Pancreas (tissue), 10 donors: ENCODE results near the gene LCK. TPM values are rescaled to one million over a fixed set of nuclear protein-coding genes. Genes with fewer than 3 reads are reported as not detected.
A peak's percentile ranks its signal among the peaks of the same experiment; 100 is the strongest.

Experiments used
- ATAC-seq, 4 donors: fragments of 200-7000 bp; cut with Tn5 transposase; one replicate each; pipeline versions ENCODE4 v1.8.0 to v1.9.1; 2020; ENCODE audit warnings: mild to moderate bottlenecking in 4 of 4, moderate library complexity in 4 of 4
- DNase-seq, 6 donors: peaks; one replicate each; pipeline ENCODE4 v3.0.0-alpha.2; 2020
- FAIRE-seq: peaks from 2 replicates; lab custom pipeline; 2012; peaks lifted over from hg19 to GRCh38; lab: Jason Lieb, UNC
- H3K27ac ChIP-seq, 4 donors: fragments of 200-600 bp; sonication (generic); 1 replicate in 3 of 4; 2 replicates in 1 of 4; pipeline versions ENCODE4 v1.5.0 to v1.8.0; 2020
- H3K27me3 ChIP-seq, 4 donors: fragments of 200-600 bp; one replicate each; pipeline ENCODE4 v1.8.0; 2021
- H3K36me3 ChIP-seq, 3 donors: fragments of 200-600 bp; sonication (generic) in 1 of 3; one replicate each; pipeline versions ENCODE4 v1.5.0 to v1.8.0; 2020 to 2021
- H3K4me1 ChIP-seq, 3 donors: fragments of 200-600 bp; one replicate each; pipeline ENCODE4 v1.8.0; 2021
- H3K4me3 ChIP-seq, 4 donors: fragments of 200-600 bp; sonication (generic) in 2 of 4; one replicate each; pipeline versions ENCODE4 v1.5.0 to v1.8.0; 2020 to 2021
- H3K9me3 ChIP-seq, 4 donors: fragments of 200-600 bp; one replicate each; pipeline ENCODE4 v1.8.0; 2021
- CTCF ChIP-seq, 4 donors: fragments of 200-600 bp; sonication (generic) in 3 of 4; IDR thresholded peaks; one replicate each; pipeline versions ENCODE4 v1.5.0 to v1.8.0; 2021; ENCODE audit warnings: antibody characterized with exemption in 4 of 4
- WGBS, 2 donors: extraction: QIAGEN DNeasy Blood & Tissue Kit; methylation state at CpG; one replicate each; pipeline ENCODE4 v1.1.7; 2013; 5-methylcytosine and 5-hydroxymethylcytosine counted together
- intact Hi-C, 3 donors: fragments of 100-400 bp; cut with DNase I; formaldehyde crosslinking; loops; one replicate each; pipeline versions ENCODE4 v1.11.1 to v1.14.2; 2022
- polyA plus RNA-seq, 2 donors: library from polyadenylated mRNA; stranded (reverse); fragments of 200-250 nt; gene quantifications; one replicate each; pipeline ENCODE4 v1.2.3, GENCODE V29; 2013
- total RNA-seq, 6 donors: library from RNA; stranded (reverse); fragmentation: NEBNext Ultra II Directional in 4 of 6; extraction: Animal tissue kit (Norgen Biotek cat#: 25700) in 4 of 6; gene quantifications; one replicate each; pipeline versions ENCODE4 v1.2.1 to v1.2.4, GENCODE V29; 2021 to 2023
- donor health status: healthy with polysubstance abuse.
- donor health status: DM: no; HTN: no; CAD: no; lungs with moderate emphysema.
- donor health status: DM: no; HTN: no; CAD: no.
- donor health status: control.
- donor health status: control.
- donor health status: Bipolar disorder and iron deficiency.
- donor health status: DM: yes; HTN: yes; CAD: no.
- donor health status: DM: no; HTN: no; CAD: no.
- donor health status: DM: no; HTN: no; CAD: no.
- donor health status: DM: yes; HTN: yes; CAD: no.

The LCK gene
- total and polyA plus RNA-seq, 8 donors, result 0.09 to 1.6 (median 0.85) TPM

- H3K9me3 ChIP-seq, result no peaks in the 10 kb centered on the region
- no peak overlapping the region for H3K4me3 ChIP-seq
- no peak for DNase-seq
- no peak for ATAC-seq
- H3K27me3 ChIP-seq, result no peaks in the 10 kb centered on the region
- H3K36me3 ChIP-seq, result no peaks in the 10 kb centered on the region
- intact Hi-C loops, result no loop called here
- FAIRE-seq, result no peak
- H3K4me1 ChIP-seq, result peaks cover 0 to 10% (median 0%) of the 10 kb centered on the region in 3 donors
- TF ChIP-seq CTCF (IDR thresholded peaks at IDR 0.05), result no peak
- 39 to 41% methylated on average over 7 of the region's 7 CpGs for WGBS, 2 donors
- no peak overlapping the region for H3K27ac ChIP-seq
Measured at GRCh38 chr1:32242341-32242851, 8.7 kb upstream of the LCK start.

GRCh38 chr1:32246888-32247273 lies 4.2 kb upstream of the LCK start, which contains the start of gene FAM167B:
TSS of gene FAM167B (plus strand) at chr1:32247222. CDS start at chr1:32247422, 200 bp downstream.
- DNase-seq (no peak), ATAC-seq (no peak), FAIRE-seq (no peak)
- Histone ChIP-seq H3K36me3 (no peaks in the 10 kb centered on the region), H3K27me3 (no peaks in the 10 kb centered on the region), H3K4me3 (no peak within 1 kb of the TSS), H3K27ac (peak within 1 kb of the TSS in 2 of 4 donors; percentile 24 to 41), H3K9me3 (no peaks in the 10 kb centered on the region), H3K4me1 (peaks cover 0 to 6% (median 0%) of the 10 kb centered on the region in 3 donors)
- whole genome bisulfite sequencing, 2 donors, result 80 to 84% methylated on average over 3 of the region's 3 CpGs
- no peak for TF ChIP-seq CTCF (IDR thresholded peaks at IDR 0.05)
- intact Hi-C loops, result no loop called here

GRCh38 chr1:32247452-32247851 lies 3.6 kb upstream of the LCK start:
- Histone ChIP-seq H3K36me3 (no peaks in the 10 kb centered on the region), H3K27me3 (no peaks in the 10 kb centered on the region), H3K9me3 (no peaks in the 10 kb centered on the region), H3K4me1 (peaks cover 0 to 5% (median 0%) of the 10 kb centered on the region in 3 donors), H3K27ac (peak overlapping the region in 2 of 4 donors; percentile 24 to 41), H3K4me3 (no peak overlapping the region)
- DNase-seq, result peak in 3 of 6 donors; percentile 58 to 70 (median 60)
- no peak for ATAC-seq
- TF ChIP-seq CTCF (IDR thresholded peaks at IDR 0.05), result no peak
- intact Hi-C loops, result no loop called here
- WGBS, 2 donors, result 72 to 77% methylated on average over 11 to 12 of the region's 12 CpGs
- no peak for FAIRE-seq

- Histone ChIP-seq H3K4me3 (peak overlapping the region in 1 of 4 donors; percentile 18), H3K4me1 (peaks cover 0 to 5% (median 0%) of the 10 kb centered on the region in 3 donors), H3K36me3 (no peaks in the 10 kb centered on the region), H3K27ac (peak overlapping the region in 1 of 4 donors; percentile 41), H3K9me3 (no peaks in the 10 kb centered on the region), H3K27me3 (no peaks in the 10 kb centered on the region)
- WGBS, 2 donors, result 9 to 10% methylated on average over 24 to 31 of the region's 31 CpGs
- intact Hi-C loops, result no loop called here
- TF ChIP-seq CTCF (IDR thresholded peaks at IDR 0.05), result peak; percentile 79 to 86 (median 82)
- FAIRE-seq (no peak), DNase-seq (peak; percentile 74 to 96 (median 87)), ATAC-seq (peak; percentile 79 to 97 (median 89))
Measured at GRCh38 chr1:32247983-32248889, 2.8 kb upstream of the LCK start.
